ENCODE results near the gene THAP2. TPM values are rescaled to one million over a fixed set of nuclear protein-coding genes. Genes with fewer than 3 reads are reported as not detected.

Gene THAP2
- total RNA-seq (4.1 and 4.4 TPM in 2 replicates), polyA plus RNA-seq (1.0 and 1.4 TPM in 2 replicates), polyA minus RNA-seq (0.57 and 1.3 TPM in 2 replicates), Bru-seq, nascent RNA (percentile 52 among the genes with signal in this experiment), BruChase-seq, experiment 1, labeled RNA remaining after a 6-hour chase (percentile 58 among the genes with signal in this experiment), BruChase-seq, experiment 2, labeled RNA remaining after a 2-hour chase (percentile 55 among the genes with signal in this experiment)
- 1.8 and 2.1 TPM in 2 replicates for polyA plus RNA-seq (2011; cell fraction: cytosol; rRNA removed)
- 2.0 and 3.2 TPM in 2 replicates for polyA plus RNA-seq (2011; cell fraction: nucleus; rRNA removed)
- 3.9 and 4.7 TPM in 2 replicates for polyA plus RNA-seq (2012)
- polyA minus RNA-seq (2011; cell fraction: cytosol; rRNA and poly(A)+ RNA removed), result 1.5 TPM
- 2.0 and 2.8 TPM in 2 replicates for polyA minus RNA-seq (2011; cell fraction: nucleus; rRNA and poly(A)+ RNA removed)
- long read RNA-seq, full-length matches to known transcripts, result 11 of 16 reads
- long read RNA-seq, partial matches to known transcripts, result 0 of 16 reads
- long read RNA-seq, other reads (novel, unspliced or antisense), result 5 of 16 reads

GRCh38 chr12:71663561-71664410, at the start of gene THAP2, which contains the start of gene ZFC3H1:
Gene THAP2 (plus strand): TSS chr12:71664301. CDS start chr12:71664510, 209 bp downstream.
Gene ZFC3H1 (minus strand): TSS chr12:71663848. CDS start chr12:71663610, 238 bp downstream.
- FAIRE-seq (peak; percentile 92), DNase-seq (ENCODE audit: low read depth, low spot score) (peak; percentile 99)
- H3K4me1 ChIP-seq (ENCODE audit: control insufficient read depth, extremely low read depth, insufficient read depth, low read length), result peaks cover 17% of the 10 kb centered on the region
- H4K20me1 ChIP-seq (replicated peaks; ENCODE audit: control insufficient read depth, extremely low read depth, insufficient read depth, low read length), result no peaks in the 10 kb centered on the region
- H3K9me1 ChIP-seq (replicated peaks; ENCODE audit: control insufficient read depth, extremely low read depth, insufficient read depth, low read length), result no peaks in the 10 kb centered on the region
- peak within 1 kb of the TSS; percentile 64 for H2AFZ ChIP-seq (ENCODE audit: low read depth, low read length)
- no peaks in the 10 kb centered on the region for H3K9me3 ChIP-seq (replicated peaks; ENCODE audit: control insufficient read depth, insufficient read depth, low read length)
- dilution Hi-C loops (cut with MboI; ENCODE audit: extremely low pct_ligation_motif_present, low sequenced_read_pairs) (no loop called here), intact Hi-C loops (cut with micrococcal nuclease) (loop anchor here (1.0 to 2.0 kb wide), 5 partner anchors 23 to 176 kb away; partner anchors contain the start of genes RAB21, TBC1D15 and TMEM19)
- peak within 1 kb of the TSS; percentile 75 for H3K9ac ChIP-seq (replicated peaks; ENCODE audit: extremely low read depth, insufficient read depth, low read length)
- H3K4me2 ChIP-seq (ENCODE audit: insufficient read depth, low read length), result peak within 1 kb of the TSS; percentile 98
- H3K27me3 ChIP-seq (ENCODE audit: control insufficient read depth in 2 of 2, insufficient read depth in 2 of 2, low read length in 2 of 2), result no peaks in the 10 kb centered on the region
- peaks cover 54% of the 10 kb centered on the region for H3K79me2 ChIP-seq (ENCODE audit: control insufficient read depth, insufficient read depth, low read length)
- peak within 1 kb of the TSS; percentile 56 for H3K27ac ChIP-seq (ENCODE audit: insufficient read depth, low read depth, low read length)
- peak within 1 kb of the TSS; percentile 81 to 98 (median 92) for H3K4me3 ChIP-seq (replicated peaks in 1 of 3; ENCODE audit: insufficient read depth in 1 of 3, low read depth in 1 of 3, low read length in 3 of 3)
- H3K36me3 ChIP-seq (ENCODE audit: control insufficient read depth in 2 of 2, extremely low read depth in 1 of 2, insufficient read depth in 2 of 2, low read length in 2 of 2), result peaks cover under 1 to 9% of the 10 kb centered on the region in 2 experiments
- no TSS peak for BruUV-seq (replicated peaks)
- CTCF ChIA-PET, result interaction anchor here (0.8 to 4.3 kb wide), 12 partner anchors 11 to 91 kb away, joined by 3 to 36 read pairs (median 4); partner anchors contain the start of genes RAB21 and TMEM19
- TF ChIP-seq POLR2A (IDR thresholded peaks at IDR 0.05; ENCODE audit: low read depth, low read length), result peak; percentile 73
- no peak for TF ChIP-seq MYC (IDR thresholded peaks at IDR 0.05; ENCODE audit: low read depth, low read length)
- TF ChIP-seq POLR2AphosphoS5 (IDR thresholded peaks at IDR 0.05; ENCODE audit: insufficient read depth, low read depth, low read length), result peak; percentile 65
- peak in 1 of 2 donors; percentile 31 for TF ChIP-seq CTCF (IDR thresholded peaks at IDR 0.05; ENCODE audit: extremely low read depth in 1 of 2, insufficient read depth in 1 of 2, low read depth in 1 of 2, low read length in 2 of 2)
- no peak for TF ChIP-seq MAX (IDR thresholded peaks at IDR 0.05; ENCODE audit: insufficient read depth, insufficient read length)
- POLR2A ChIA-PET, result interaction anchor here (0.8 to 2.4 kb wide), 5 partner anchors 8 to 91 kb away, joined by 3 to 18 read pairs (median 3); partner anchors contain the start of genes RAB21 and TMEM19

Data from endothelial cell of umbilical vein (primary cell).